Right lobe of liver (tissue), 4 donors: ENCODE results near the gene PLIN5.

Experiments used
- CTCF ChIP-seq, 4 donors: fragments of 200-600 bp in 3 of 4; fragments of 450-650 bp in 1 of 4; IDR thresholded peaks; one replicate each; pipeline versions ENCODE4 v1.5.1 to v1.8.0; 2016 to 2022; ENCODE audit warnings: antibody characterized with exemption in 4 of 4, mild to moderate bottlenecking in 2 of 4
- POLR2A ChIP-seq: fragments of 450-650 bp; IDR thresholded peaks from one replicate; pipeline ENCODE4 v1.6.1; 2017; ENCODE audit warnings: antibody characterized with exemption, mild to moderate bottlenecking
- donor health status: DM: no; HTN: no; CAD: no.
- donor health status: DM: no; HTN: no; CAD: no.
- donor health status: DM: no; HTN: yes; CAD: no.

GRCh38 chr19:4557971-4558941 is 23.2 kb upstream of the PLIN5 start:
- TF ChIP-seq CTCF (IDR thresholded peaks at IDR 0.05) (peak; percentile 95 to 100 (median 100)), POLR2A (no peak)
